Liver (tissue), 3 donors: Measurements from ENCODE around the gene MCTP2.

Source experiments
- EGR1 ChIP-seq, 2 donors: IDR thresholded peaks; 2 replicates each; pipeline ENCODE4 v1.6.1; 2016 to 2018; ENCODE audit warnings: antibody characterized with exemption in 2 of 2, low read depth in 2 of 2
- RAD21 ChIP-seq, 2 donors: IDR thresholded peaks; 2 replicates each; pipeline ENCODE4 v1.6.1; 2016; ENCODE audit warnings: antibody characterized with exemption in 2 of 2, mild to moderate bottlenecking in 2 of 2
- TAF1 ChIP-seq: conservative IDR thresholded peaks from 2 replicates; pipeline ENCODE4 v1.6.1; 2016; ENCODE audit warnings: antibody characterized with exemption, mild to moderate bottlenecking
- YY1 ChIP-seq: IDR thresholded peaks from 2 replicates; pipeline ENCODE4 v1.6.1; 2016; ENCODE audit warnings: antibody characterized with exemption, mild to moderate bottlenecking
- TF ChIP-seq, protein P1 (sequence below): fragments of 150-350 bp; IDR thresholded peaks from 2 replicates; pipeline ENCODE4 v1.5.1; 2017; ENCODE audit warnings: improper control_type of control experiment, low read depth, low read length; ENCODE audit not compliant: missing input control
- donor health status: healthy.
- donor health status: healthy.

DNA sequence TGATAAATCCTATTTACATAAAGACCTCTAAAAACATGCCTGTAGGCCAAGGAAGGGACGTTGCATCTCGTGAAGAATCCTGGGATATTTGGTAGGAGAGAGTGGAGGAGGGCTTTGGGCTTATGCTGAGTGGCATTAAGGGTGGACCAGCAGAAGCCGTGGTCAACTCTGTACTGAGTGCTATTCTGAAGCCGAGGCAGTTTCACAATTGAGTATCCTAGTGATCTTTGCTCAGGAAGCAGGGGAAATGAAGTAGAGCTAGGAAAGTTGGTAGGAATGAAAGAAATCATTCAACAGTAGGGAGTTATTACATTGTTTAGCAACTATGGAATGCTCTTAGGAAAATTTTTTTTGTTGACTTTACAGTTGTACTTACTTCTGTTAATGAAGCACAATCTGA is 24.2 kb downstream of the MCTP2 start:
- TF ChIP-seq, protein P1, sequence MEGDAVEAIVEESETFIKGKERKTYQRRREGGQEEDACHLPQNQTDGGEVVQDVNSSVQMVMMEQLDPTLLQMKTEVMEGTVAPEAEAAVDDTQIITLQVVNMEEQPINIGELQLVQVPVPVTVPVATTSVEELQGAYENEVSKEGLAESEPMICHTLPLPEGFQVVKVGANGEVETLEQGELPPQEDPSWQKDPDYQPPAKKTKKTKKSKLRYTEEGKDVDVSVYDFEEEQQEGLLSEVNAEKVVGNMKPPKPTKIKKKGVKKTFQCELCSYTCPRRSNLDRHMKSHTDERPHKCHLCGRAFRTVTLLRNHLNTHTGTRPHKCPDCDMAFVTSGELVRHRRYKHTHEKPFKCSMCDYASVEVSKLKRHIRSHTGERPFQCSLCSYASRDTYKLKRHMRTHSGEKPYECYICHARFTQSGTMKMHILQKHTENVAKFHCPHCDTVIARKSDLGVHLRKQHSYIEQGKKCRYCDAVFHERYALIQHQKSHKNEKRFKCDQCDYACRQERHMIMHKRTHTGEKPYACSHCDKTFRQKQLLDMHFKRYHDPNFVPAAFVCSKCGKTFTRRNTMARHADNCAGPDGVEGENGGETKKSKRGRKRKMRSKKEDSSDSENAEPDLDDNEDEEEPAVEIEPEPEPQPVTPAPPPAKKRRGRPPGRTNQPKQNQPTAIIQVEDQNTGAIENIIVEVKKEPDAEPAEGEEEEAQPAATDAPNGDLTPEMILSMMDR, result no peak
- no peak for TF ChIP-seq EGR1 (IDR thresholded peaks at IDR 0.05; ENCODE audit: low read depth in 2 of 2)
- TF ChIP-seq RAD21 (IDR thresholded peaks at IDR 0.05), result no peak
- no peak for TF ChIP-seq YY1
- TF ChIP-seq TAF1, result no peak
